ENCODE measurements around the gene HAS3.

DNA sequence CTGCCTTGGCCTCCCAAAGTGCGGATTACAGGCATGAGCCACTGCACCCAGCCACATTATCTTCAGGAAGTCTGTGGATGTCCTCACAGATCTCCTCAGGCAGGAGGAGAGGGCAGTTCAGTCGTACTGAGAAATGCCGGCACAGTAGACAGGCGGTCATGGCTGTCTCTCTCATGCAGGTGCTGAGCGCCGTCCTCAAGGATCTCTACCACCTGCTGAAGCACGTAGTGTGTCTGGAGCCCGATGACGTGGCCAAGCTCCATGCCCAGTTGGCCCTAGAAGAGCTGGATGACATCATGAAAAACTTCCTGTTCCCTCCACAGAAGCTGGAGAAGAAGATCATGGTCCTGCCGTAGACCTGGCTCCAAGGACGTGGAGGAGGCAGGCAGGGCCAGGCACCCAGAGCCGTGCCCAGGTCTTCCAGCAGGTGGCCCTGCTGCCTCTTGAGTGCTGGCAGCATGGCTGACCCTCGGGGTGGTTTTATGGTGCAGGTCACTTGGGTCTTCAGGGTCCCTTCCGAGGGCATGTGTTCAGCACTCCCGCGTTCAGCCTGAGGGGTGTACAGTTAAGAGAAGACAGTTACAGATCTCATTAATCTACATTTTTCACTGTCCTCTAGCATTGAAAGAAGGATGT is 22.0 kb upstream of the HAS3 start:
- TF ChIP-seq, protein P1, sequence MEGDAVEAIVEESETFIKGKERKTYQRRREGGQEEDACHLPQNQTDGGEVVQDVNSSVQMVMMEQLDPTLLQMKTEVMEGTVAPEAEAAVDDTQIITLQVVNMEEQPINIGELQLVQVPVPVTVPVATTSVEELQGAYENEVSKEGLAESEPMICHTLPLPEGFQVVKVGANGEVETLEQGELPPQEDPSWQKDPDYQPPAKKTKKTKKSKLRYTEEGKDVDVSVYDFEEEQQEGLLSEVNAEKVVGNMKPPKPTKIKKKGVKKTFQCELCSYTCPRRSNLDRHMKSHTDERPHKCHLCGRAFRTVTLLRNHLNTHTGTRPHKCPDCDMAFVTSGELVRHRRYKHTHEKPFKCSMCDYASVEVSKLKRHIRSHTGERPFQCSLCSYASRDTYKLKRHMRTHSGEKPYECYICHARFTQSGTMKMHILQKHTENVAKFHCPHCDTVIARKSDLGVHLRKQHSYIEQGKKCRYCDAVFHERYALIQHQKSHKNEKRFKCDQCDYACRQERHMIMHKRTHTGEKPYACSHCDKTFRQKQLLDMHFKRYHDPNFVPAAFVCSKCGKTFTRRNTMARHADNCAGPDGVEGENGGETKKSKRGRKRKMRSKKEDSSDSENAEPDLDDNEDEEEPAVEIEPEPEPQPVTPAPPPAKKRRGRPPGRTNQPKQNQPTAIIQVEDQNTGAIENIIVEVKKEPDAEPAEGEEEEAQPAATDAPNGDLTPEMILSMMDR (IDR thresholded peaks at IDR 0.05; ENCODE audit: insufficient read depth, low read length, poor library complexity, severe bottlenecking): no peak
- no peak for TF ChIP-seq EZH2phosphoT487 (conservative IDR thresholded peaks at IDR 0.05; ENCODE audit: low read length)

All from SU-DHL-6 (cell line).